GM18520 (cell line): ENCODE data around the gene ASL.
"Not testable (repeated sequence)": the region's sequence is repeated elsewhere in the genome, so short reads cannot be mapped to it uniquely, and the experiment has no call there.

Source experiments
- ATAC-seq: cut with Tn5 transposase; IDR thresholded peaks from one replicate; pipeline ENCODE4 v1.9.1; 2021; ENCODE audit not compliant: unreplicated experiment

The ASL gene

DNA sequence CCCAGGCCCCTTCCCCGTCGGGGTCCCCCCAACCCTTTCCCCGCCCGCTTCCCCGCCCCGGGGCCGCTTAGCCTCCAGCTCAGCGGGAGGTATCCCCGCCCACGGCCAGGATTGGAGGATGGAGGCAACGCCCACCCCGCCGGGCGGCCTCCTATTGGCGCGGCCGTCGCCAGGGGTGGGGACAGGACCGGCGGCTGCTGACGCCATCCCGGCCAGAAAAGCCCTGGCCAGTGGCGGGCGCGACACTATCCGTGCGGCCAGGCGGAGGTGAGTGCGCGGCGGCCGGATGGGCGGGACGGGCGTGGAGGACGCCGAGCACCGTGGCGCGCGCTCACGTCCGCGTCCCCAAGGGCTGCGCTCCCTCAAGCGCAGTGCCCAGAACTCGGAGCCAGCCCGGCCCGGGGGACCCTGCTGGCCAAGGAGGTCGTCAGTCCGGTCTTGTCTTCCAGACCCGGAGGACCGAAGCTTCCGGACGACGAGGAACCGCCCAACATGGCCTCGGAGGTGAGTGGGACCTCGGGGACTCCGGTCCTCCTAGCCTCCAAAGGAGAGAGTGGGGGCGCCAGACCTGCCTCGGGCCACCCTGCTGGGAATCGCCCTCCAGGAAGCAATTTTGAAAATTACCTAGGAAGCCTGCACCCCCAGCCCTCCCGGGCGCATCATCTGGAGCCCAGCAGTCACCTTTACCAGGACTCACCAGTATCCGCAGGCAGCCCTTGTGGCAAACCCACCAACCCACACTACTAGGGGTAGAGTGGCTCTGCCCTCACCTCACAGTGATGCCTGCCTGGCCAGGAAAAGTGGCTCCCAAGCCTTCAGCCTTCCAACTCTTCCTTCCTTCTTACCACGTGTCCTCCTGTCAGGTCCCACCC is at the start of gene ASL:
Gene ASL (plus strand): TSS at position 230 of the 872 bp plus-strand sequence. CDS start 263 bp downstream, at position 493.
- peak; percentile 99 for ATAC-seq

DNA sequence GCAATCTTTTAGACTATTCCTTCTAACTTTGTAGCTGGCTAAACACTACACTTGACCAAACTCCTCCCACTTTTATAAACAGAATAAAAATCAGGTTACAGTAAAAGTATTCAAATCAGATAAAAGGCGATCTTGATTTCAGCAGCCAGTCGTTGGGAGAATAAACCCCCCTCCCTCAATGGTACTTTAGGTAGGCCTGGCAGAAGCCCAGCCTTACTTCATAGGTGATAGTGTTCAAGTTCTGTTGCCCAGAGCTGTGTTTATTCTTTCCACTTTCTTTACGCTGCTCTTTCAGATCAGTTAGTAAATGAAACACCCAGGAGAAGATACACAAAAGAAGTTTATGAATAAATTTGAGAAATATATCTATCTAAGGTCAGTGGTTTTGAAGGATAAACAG is 47.3 kb upstream of the ASL start:
- ATAC-seq, result not testable (repeated sequence)

DNA sequence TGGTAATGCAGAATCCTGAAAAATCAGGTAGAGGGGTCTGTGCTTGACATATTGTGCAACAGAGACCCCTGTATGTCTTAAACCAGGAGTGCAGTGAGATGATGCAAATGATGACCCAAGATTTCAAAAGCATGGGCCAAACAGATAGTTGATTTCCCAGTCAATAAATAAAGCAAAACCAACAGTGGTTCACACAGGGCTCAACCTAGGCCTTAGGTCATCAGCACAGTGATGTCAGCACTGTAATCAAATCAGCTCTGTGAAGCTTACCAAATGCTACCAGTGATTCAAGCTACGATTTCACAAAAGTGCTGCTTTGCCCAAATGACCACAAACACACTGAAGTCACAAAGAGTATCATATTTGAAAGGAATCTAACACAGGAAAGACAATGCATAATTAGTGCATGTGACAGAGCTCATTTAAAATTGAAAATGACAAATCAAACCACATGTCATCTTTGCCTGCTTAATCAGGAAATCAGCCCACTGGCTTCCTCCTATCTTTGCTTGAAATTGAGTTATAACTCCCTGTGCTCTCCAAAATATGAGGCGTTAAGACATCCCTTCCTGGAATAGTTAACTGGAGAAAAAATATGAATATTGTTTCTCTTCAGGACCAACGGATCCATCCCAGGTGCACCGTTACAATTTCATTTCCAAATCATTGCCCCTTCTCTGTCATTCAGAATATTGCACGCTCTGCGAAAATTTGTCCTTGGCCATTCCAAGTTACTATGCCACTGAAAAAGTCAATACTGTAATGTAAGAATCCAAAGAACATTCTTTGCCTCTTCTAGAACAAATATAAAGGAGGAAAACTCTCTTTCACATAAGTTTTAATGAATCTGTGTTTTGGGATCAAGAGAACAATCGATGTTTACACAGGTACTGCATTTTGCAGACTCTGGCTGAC is 41.9 kb upstream of the ASL start:
- no peak for ATAC-seq

DNA sequence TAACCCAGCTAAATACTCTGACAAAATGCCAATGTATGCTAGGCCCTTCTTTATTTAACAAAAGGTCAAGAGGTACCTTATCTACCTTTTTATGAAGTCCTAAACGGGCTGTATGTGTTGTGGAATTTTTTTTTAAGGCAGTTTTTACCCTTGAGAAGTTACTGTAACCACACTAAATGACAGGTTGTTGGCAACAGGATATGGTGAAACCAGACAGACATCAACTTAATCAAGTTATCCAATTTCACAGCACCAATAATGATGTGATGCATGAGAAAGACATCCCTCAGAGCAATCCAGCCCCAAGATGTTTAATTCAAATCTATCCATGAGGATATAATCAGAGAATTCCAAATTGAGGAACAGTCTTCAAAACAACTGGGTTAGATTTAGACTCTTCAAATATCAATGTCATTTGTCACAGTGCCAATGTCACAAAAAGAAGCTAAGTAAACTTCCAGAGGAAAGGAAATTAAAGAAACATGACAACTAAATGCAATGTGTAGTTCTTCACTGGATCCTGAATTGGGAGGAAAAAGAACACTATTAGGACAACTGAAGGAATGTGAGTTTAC is 41.1 kb upstream of the ASL start:
- not testable (repeated sequence) for ATAC-seq

DNA sequence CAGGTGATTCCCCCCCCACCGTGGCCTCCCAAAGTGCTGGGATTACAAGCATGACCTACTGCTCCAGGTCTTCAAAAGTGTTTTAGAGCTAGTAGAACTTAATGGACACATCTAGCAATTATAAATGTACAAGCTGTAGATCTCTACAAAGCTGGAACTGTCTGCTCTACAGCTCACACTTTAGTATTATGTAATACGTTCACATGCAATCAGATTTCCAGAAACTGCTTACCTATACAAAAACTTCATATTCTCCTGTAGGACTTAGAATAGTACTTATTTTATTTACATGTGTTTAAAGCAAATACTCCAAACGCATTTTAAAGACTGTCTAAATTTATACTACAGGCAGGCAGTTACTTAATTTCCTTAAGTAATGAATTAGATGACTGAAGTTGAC is 39.2 kb upstream of the ASL start:
- no peak for ATAC-seq

DNA sequence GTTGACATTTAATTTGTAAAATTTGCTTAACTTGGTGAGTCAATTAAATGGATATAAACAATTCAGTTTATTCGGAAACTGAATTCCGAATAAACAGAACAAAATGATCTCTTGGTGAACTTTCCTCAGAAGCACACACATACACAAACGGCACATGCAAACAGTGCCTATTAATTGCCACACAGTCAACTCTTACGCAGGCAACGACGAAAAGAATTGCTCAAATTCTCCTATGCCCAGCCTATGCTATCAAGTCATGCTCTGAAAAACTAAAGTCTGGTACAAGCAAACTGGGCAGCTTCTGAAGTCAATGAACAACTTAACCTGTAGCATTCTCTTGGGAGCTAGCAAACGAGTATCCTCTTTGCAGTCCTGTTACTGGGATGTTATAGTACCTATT is 38.8 kb upstream of the ASL start:
- ATAC-seq, result no peak

DNA sequence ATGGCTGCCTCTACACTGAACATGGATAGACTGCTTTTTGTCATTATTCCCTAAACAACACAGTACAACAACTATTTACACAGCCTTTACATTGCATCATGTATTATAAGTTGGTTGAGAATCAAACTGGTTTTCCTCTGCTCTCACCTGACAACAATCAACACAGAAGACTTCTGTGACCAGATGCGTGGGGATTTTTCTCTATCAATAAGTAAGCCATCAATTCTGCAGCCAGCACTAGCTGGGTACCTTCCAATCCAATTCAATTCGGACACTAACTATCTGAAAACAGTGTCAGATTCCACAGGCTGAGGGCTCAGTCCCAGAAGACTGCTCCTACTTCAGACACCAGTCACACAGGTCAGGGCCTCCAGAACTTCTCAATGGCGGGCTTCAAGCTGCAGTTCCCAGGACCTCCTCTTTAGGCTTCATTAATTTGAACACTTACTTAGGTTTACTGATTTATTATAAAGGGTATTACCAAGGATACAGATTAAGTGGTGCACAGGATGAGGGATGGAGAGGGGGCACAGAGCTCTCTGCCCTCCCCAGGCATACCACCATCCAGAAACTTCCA is 36.4 kb upstream of the ASL start:
- ATAC-seq, result no peak

DNA sequence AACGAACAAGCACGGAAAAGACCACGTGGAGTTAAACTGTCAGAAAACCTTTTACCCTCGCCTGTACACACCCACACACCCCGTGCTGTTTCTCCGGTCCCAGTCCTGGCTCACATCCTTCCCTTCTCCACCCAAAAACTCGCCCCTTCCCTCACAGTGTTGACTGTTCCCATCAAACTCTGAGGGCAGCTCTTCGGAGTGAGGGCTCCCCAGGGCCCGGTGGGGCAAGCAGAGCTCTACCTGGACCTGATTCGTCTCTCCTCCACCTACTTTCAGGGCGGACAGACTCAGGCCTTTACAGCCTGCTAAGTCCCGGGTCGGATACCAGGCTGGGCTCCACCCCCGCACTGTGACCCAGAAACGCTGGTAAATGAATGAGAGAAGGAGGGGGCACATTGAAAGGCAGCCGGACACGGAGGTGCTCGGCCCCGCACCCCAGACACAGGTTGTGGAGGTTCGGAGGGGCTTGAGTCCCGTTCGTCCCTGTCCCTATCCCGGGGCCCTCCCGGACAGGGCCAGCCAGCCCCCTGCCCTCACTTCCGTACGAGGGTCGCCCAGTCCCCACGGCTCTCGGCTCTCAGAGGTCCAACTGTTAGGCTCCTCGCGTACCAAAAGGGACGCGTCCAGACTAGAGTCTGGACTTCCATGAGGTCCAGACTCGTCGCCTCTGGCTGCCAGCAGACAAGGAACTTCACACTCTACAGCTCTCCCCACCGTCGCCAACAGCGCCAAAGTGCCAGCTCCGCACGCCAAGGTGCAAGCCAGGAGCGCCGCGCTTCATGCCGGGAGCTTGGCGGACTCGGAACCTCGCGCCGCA is 31.7 kb upstream of the ASL start:
- no peak for ATAC-seq

DNA sequence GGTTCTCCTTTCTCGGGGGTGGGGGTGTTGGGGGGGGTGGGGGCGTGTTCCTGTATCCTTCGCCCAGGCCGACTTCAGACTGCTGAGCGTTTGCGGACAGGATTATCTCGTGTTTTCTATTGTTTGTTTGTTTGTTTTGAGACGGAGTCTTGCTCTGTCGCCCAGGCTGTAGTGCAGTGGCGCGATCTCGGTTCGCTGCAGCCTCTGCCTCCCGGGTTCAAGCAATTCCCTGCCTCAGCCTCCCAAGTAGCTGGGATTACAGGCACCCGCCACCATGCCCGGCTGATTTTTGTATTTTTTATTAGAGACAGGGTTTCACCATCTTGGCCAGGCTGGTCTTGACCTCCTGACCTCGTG is 31.1 kb upstream of the ASL start:
- not testable (repeated sequence) for ATAC-seq

DNA sequence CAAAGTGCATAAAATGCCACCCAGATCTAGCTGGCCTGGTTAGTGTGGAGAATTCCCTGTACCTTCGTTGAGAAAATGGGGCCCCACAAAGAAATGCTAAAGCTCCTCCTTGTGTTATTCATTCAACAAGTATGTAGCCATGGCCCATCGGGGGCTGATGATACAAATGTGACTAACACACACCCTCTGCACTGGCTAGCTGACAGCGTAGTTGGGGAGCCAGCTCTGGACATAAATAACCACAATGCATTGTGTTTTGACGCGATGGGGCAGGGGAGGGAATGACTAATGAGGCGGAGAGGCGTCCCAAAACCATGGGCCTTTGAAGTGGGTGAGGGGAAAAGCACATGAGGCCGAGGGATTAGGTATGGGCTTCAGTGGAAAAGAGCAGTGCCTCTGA is 28.2 kb upstream of the ASL start:
- ATAC-seq, result no peak

DNA sequence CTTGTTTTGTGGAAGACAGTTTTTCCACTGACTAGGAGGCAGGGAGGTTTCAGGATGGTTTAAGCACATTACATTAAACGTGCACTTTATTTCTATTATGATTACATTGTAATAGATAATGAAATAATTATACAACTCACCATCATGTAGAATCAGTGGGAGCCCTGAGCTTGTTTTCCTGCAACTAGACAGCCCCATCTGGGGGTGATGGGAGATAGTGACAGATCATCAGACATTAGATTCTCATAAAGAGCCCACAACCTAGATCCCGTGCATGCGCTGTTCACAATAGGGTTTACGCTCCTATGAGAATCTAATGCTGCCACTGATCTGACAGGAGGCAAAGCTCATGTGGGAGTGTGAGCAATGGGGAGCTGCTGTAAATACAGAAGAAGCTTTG is 25.7 kb upstream of the ASL start:
- ATAC-seq, result not testable (repeated sequence)

DNA sequence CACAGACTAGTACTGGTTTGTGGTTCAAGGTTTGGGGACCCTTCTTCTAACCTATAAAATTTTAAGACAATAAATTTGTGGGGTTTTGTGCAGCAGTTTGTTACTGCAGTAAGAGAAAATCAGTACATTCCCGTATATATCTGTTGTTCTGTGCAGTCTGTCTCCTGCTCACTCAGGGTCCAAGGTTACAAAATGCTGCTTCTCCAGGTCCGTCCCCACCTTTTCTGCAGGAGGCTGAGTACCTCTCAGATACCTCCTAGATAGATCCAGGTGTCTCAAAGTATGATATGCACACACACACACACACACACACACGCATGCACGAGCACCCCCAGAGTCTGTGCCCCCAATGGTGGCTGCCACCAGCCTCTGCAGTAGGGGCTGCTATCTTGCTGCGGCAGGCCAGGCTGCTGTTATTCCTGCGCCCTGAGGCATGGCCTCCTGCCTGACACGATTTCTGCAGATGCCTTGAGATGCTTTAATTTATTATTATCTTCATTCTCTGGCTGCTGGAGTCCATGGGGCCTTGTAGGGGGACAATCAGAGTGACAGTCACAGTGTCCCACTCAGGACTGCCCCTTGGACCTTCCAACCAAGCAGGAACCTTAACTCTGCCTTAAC is 25.2 kb upstream of the ASL start:
- ATAC-seq, result no peak

DNA sequence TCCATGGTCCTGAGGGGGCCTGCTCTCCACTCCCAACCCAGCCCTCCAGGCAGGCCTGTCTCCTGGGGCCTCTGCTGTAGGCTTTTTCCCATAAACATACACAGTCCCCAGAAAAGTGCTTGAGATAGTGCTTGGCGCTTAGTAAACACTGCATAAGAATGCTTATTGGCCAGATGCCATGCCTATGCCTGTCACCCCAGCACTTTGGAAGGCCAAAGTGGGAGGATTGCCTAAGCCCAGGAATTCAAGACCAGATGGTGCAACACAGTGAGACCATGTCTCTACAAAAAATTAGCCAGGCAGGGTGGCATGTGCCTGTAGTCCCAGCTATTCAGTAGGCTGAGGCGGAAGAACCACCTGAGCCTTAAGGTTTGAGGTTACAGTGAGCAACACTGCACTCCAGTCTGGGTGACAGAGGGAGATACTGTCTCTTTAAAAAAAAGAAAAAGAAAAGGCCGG is 24.6 kb upstream of the ASL start:
- ATAC-seq, result no peak

DNA sequence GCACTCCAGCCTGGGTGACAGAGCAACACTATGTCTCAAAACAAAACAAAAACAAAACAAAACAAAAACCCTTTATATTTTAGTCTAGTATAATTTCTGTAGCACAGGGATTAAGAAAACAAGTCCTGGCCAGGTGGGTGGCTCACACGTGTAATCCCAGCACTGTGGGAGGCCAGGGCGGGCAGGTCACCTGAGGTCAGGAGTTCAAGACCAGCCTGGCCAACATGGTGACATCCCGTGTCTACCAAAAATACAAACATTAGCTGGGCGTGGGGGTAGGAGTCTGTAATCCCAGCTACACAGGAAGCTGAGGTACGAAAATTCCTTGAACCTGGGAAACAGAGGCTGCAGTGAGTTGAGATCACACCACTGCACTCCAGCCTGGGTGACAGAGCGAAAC is 23.2 kb upstream of the ASL start:
- ATAC-seq, result no peak

DNA sequence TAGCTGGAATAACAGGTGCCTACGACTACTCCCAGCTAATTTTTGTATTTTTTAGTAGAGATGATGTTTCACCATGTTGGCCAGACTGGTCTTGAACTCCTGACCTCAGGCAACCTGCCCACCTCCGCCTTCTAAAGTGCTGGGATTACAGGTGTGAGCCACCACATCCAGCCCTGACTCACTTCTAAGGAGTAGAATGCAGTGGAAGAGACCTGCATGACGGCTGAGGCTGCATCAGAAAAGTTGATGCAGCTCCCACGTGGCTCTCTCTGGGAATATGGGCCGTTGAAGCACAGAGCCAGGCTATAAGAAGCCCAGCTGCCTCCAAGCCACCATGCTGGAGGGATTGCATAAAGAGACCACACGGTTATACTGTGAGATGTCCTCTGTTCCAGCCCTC is 21.6 kb upstream of the ASL start:
- ATAC-seq, result no peak

DNA sequence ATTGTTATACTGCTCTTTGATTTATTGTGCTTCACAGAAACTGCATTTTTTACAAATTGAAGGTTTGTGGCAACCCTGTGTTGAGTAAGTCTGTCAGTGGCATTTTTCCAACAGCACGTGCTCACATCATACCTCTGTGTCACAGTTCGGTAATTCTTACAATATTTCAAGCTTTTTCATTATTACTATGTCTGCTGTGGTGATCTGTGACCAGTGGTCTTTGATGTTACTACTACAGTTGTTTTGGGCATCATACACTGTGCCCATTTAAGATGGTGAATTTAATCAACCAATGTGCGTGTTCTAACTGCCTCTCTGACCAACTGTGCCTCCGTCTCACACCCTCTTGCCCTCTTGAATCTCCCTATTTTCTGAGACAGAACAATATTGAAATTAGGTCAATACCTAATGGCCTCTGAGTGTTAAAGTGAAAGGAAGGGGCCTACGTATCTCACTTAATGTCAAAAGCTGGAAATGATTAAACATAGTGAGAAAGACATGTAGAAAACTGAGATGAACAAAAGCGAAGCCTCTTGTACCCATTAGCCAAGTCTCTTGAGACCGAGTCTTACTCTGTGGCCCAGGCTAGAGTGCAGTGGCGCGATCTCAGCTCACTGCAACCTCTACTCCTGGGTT is 20.2 kb upstream of the ASL start:
- peak; percentile 81 for ATAC-seq

DNA sequence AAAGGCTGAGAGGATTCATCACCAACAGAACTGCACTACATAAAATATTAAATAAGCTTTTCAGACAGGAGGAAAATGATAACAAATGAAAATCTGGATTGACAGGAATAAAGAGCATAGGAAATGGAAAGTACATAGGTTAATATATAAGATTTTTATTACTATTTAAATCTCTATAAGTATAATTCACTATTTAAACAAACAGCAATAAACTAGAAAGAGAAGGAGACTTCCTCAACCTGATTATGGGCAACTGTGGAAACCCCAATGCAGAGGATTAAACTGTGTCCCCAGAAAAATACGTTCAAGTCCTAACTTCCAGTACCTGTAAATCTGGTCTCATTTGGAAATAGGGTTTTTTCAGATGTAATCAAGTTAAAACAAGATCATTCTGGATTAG is 14.8 kb upstream of the ASL start:
- no peak for ATAC-seq

DNA sequence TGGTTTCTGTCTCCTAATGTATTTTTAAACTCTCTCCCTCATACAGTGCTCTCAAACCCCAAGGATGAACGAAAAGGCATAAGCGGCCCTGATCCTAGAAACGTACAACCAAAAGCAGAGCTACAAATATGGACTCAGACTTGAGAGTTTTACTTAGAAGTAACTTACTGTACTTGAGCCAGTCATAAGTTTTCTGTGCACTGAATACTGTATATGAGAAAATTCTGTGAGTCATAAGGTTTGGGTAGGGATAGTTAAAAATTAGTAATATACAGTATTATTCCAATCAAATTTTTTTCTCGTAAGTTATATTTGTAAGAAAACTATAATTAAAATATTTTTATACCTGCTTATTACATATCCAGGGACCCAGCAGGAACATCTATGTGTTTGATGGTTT is 5.9 kb upstream of the ASL start:
- ATAC-seq, result no peak

DNA sequence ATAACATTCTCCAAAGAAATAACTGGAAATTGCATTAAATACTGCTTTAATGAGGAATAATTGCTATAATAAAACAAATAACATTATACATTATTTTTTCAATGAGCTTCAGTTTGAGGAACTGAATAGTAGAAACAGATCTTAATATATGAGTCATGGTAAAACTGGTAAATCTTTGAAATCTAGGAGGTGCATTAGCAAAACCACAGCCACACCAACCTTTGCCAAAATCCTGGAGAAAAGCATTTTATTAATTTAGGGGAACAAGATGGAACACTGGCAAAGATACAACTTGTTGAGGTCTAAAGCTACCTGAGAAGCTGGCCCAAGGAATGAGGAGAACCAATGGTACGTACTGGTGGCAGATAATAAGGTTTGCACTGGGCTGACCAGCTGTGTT is 5.4 kb upstream of the ASL start:
- ATAC-seq, result no peak
